ENCODE data around the gene LSAMP. TPM values are rescaled to one million over a fixed set of nuclear protein-coding genes. Genes with fewer than 3 reads are reported as not detected.

Gene LSAMP
- total and polyA plus RNA-seq, 2 of the 4 experiments (the other 2 are of a cell fraction) = 7.9 to 8.0 TPM

DNA sequence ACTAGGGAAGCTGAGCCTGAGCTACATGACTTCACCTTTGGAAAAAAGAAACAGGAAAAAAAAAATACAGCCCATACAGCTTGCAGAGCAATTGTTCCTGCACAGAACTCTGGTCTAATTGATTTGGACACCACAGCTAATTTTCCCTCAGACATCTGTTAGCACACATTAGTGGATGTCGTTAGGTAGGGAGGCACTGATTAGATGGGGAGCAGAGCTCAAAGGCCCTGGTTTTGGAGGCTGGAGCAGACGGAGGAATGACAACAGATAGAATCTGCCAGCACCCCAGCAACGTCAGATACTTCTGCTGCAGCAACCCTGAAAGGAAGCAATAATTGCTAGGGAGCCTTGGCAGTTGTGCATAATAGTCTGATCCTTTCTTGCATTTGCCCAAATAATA, 398.9 kb downstream of the LSAMP start:
- Histone ChIP-seq H3K27ac (ENCODE audit: insufficient read depth, low read length) (no peak overlapping the region), H3K4ac (ENCODE audit: low read depth, low read length) (no peak overlapping the region), H3K18ac (ENCODE audit: low read depth, low read length) (no peak overlapping the region), H3K4me3 (ENCODE audit: insufficient read depth, low read depth, low read length) (no peak overlapping the region), H4K20me1 (ENCODE audit: insufficient read depth, low read length) (no peaks in the 10 kb centered on the region), H4K8ac (ENCODE audit: low read depth in 2 of 2, low read length in 2 of 2) (no peak overlapping the region), H3K79me1 (ENCODE audit: low read depth in 1 of 2, low read length in 2 of 2) (no peaks in the 10 kb centered on the region), H2BK15ac (ENCODE audit: low read depth, low read length) (no peak overlapping the region), H3K9me1 (ENCODE audit: insufficient read depth, low read length) (no peaks in the 10 kb centered on the region), H2BK5ac (ENCODE audit: low read depth, low read length, poor library complexity, severe bottlenecking) (no peak overlapping the region), H3K36me3 (ENCODE audit: control insufficient read depth, insufficient read depth, low read length) (no peaks in the 10 kb centered on the region), H3K23ac (ENCODE audit: low read depth, low read length) (no peak overlapping the region), H4K91ac (ENCODE audit: insufficient read depth, low read depth, low read length) (no peak overlapping the region), H3K27me3 (ENCODE audit: control insufficient read depth, insufficient read depth, low read length) (no peaks in the 10 kb centered on the region), H3K4me1 (ENCODE audit: control insufficient read depth, insufficient read depth, low read length) (no peaks in the 10 kb centered on the region), H3K9me3 (ENCODE audit: control insufficient read depth, insufficient read depth, low read length) (no peaks in the 10 kb centered on the region), H3K4me2 (ENCODE audit: low read depth, low read length) (no peak overlapping the region), H2AFZ (replicated peaks; ENCODE audit: low read length, poor library complexity) (no peak overlapping the region), H4K5ac (ENCODE audit: low read depth, low read length) (no peak overlapping the region), H2BK120ac (ENCODE audit: low read depth, low read length) (no peak overlapping the region), H3K9ac (ENCODE audit: low read depth, low read length) (no peak overlapping the region), H2AK5ac (ENCODE audit: low read depth, low read length) (no peak overlapping the region), H2AK9ac (replicated peaks; ENCODE audit: low read depth, low read length, poor library complexity) (no peak overlapping the region), H2BK20ac (ENCODE audit: low read depth, low read length) (no peak overlapping the region), H3K14ac (replicated peaks; ENCODE audit: low read depth, low read length) (no peak overlapping the region), H3K56ac (ENCODE audit: extremely low read depth, insufficient read depth, low read length) (no peak overlapping the region)
- no TSS peak for BruUV-seq (replicated peaks)
- DNase-seq = no peak
- dilution Hi-C loops (cut with HindIII; ENCODE audit: low sequenced_read_pairs, unreplicated experiment) = no loop called here
- CTCF ChIA-PET = no interaction called here
- in situ Hi-C loops (cut with MboI; ENCODE audit: low sequenced_read_pairs) = no loop called here
- no peak for TF ChIP-seq MAZ (IDR thresholded peaks at IDR 0.05; ENCODE audit: borderline replicate concordance, low read depth, low read length)
- TF ChIP-seq SMC3 (IDR thresholded peaks at IDR 0.05; ENCODE audit: low read depth, low read length) = no peak
- no peak for TF ChIP-seq RCOR1 (IDR thresholded peaks at IDR 0.05; ENCODE audit: insufficient replicate concordance, low read length)
- TF ChIP-seq CEBPB (IDR thresholded peaks at IDR 0.05; ENCODE audit: low read depth, low read length) = no peak
- TF ChIP-seq FOS (IDR thresholded peaks at IDR 0.05; ENCODE audit: low read depth, low read length) = no peak
- TF ChIP-seq, protein P1, sequence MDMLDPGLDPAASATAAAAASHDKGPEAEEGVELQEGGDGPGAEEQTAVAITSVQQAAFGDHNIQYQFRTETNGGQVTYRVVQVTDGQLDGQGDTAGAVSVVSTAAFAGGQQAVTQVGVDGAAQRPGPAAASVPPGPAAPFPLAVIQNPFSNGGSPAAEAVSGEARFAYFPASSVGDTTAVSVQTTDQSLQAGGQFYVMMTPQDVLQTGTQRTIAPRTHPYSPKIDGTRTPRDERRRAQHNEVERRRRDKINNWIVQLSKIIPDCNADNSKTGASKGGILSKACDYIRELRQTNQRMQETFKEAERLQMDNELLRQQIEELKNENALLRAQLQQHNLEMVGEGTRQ (IDR thresholded peaks at IDR 0.05; ENCODE audit: low read depth, low read length) = no peak
- TF ChIP-seq POLR2A (IDR thresholded peaks at IDR 0.05; ENCODE audit: low read depth, low read length) = no peak
- 100% methylated on average over 1 of the region's 3 CpGs; no CpG with 5 or more reads in 1 of the 2 experiments for WGBS, 2 experiments (ENCODE audit: extremely low coverage in 2 of 2, insufficient read length in 1 of 2)
- intact Hi-C loops (cut with micrococcal nuclease) = no loop called here
- POLR2A ChIA-PET (ENCODE audit: unreplicated experiment) = no interaction called here
- no peak for ATAC-seq (ENCODE audit: low read depth)
